MM.1S (cell line): ENCODE results near the gene HOXA13.

ENCODE experiments used
- DNase-seq: peaks from one replicate; pipeline ENCODE4 v3.0.0-alpha.2; 2015
- H2AFZ ChIP-seq: fragments of 300-600 bp; sonication (generic); 2 replicates; pipeline ENCODE4 v1.6.0; 2016; ENCODE audit warnings: antibody characterized with exemption, low read length
- H3F3A ChIP-seq: fragments of 300-600 bp; sonication (generic); 2 replicates; pipeline ENCODE4 v1.6.1; 2016; ENCODE audit warnings: mild to moderate bottlenecking, antibody characterized with exemption, low read length, moderate library complexity, mixed read lengths; ENCODE audit not compliant: insufficient read depth
- H3K27ac ChIP-seq: fragments of 300-600 bp; sonication (generic); 2 replicates; pipeline ENCODE4 v1.5.1; 2016; ENCODE audit warnings: mild to moderate bottlenecking, low read length
- H3K27me3 ChIP-seq: fragments of 300-600 bp; sonication (generic); replicated peaks from 2 replicates; pipeline ENCODE4 v1.6.0; 2016; ENCODE audit warnings: low read length; ENCODE audit not compliant: insufficient read depth
- H3K36me3 ChIP-seq: fragments of 300-600 bp; sonication (generic); replicated peaks from 2 replicates; pipeline ENCODE4 v1.6.1; 2016; ENCODE audit warnings: mild to moderate bottlenecking, low read length, mixed read lengths; ENCODE audit not compliant: insufficient read depth
- H3K4me1 ChIP-seq: fragments of 300-600 bp; sonication (generic); 2 replicates; pipeline ENCODE4 v1.6.1; 2016; ENCODE audit warnings: low read length, mixed read lengths
- H3K4me2 ChIP-seq: fragments of 300-600 bp; sonication (generic); 2 replicates; pipeline ENCODE4 v1.6.0; 2016; ENCODE audit warnings: low read depth, low read length
- H3K4me3 ChIP-seq: fragments of 300-600 bp; sonication (generic); 2 replicates; pipeline ENCODE4 v1.5.1; 2016; ENCODE audit warnings: low read length, mixed read lengths
- H3K79me2 ChIP-seq: fragments of 300-600 bp; sonication (generic); 2 replicates; pipeline ENCODE4 v1.6.1; 2016; ENCODE audit warnings: mixed run types, low read length, mixed read lengths
- H3K9ac ChIP-seq: fragments of 300-600 bp; sonication (generic); 2 replicates; pipeline ENCODE4 v1.6.1; 2016; ENCODE audit warnings: low read length, mixed read lengths
- H3K9me2 ChIP-seq: fragments of 300-600 bp; sonication (generic); replicated peaks from 2 replicates; pipeline ENCODE4 v1.6.1; 2016; ENCODE audit warnings: mild to moderate bottlenecking, low read length, mixed read lengths; ENCODE audit not compliant: insufficient read depth
- H3K9me3 ChIP-seq: fragments of 300-600 bp; sonication (generic); replicated peaks from 2 replicates; pipeline ENCODE4 v1.6.1; 2016; ENCODE audit warnings: mild to moderate bottlenecking, low read length, mixed read lengths; ENCODE audit not compliant: insufficient read depth
- H4K20me1 ChIP-seq: fragments of 300-600 bp; sonication (generic); 2 replicates; pipeline ENCODE4 v1.6.1; 2016; ENCODE audit warnings: mild to moderate bottlenecking, low read length, moderate library complexity, mixed read lengths; ENCODE audit not compliant: insufficient read depth
- EZH2 ChIP-seq: fragments of 300-600 bp; sonication (generic); optimal IDR thresholded peaks from 2 replicates; pipeline ENCODE3; 2017; ENCODE audit warnings: low read depth, mild to moderate bottlenecking, antibody characterized with exemption, low read length, mixed read lengths
- EZH2phosphoT487 ChIP-seq: fragments of 300-600 bp; sonication (generic); IDR thresholded peaks from 2 replicates; pipeline ENCODE4 v1.6.1; 2018; ENCODE audit warnings: antibody characterized with exemption, low read length
- TF ChIP-seq, protein P1 (sequence below): fragments of 300-600 bp; sonication (generic); IDR thresholded peaks from 2 replicates; pipeline ENCODE4 v1.5.1; 2016; ENCODE audit warnings: antibody characterized with exemption, low read length, mixed read lengths

The HOXA13 gene

GRCh38 chr7:27164045-27164366 is 35.9 kb downstream of the HOXA13 start:
- no peak overlapping the region for H3K4me2 ChIP-seq
- TF ChIP-seq EZH2phosphoT487 (no peak), EZH2 (no peak)
- TF ChIP-seq, protein P1, sequence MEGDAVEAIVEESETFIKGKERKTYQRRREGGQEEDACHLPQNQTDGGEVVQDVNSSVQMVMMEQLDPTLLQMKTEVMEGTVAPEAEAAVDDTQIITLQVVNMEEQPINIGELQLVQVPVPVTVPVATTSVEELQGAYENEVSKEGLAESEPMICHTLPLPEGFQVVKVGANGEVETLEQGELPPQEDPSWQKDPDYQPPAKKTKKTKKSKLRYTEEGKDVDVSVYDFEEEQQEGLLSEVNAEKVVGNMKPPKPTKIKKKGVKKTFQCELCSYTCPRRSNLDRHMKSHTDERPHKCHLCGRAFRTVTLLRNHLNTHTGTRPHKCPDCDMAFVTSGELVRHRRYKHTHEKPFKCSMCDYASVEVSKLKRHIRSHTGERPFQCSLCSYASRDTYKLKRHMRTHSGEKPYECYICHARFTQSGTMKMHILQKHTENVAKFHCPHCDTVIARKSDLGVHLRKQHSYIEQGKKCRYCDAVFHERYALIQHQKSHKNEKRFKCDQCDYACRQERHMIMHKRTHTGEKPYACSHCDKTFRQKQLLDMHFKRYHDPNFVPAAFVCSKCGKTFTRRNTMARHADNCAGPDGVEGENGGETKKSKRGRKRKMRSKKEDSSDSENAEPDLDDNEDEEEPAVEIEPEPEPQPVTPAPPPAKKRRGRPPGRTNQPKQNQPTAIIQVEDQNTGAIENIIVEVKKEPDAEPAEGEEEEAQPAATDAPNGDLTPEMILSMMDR, result no peak
- peaks cover 91% of the 10 kb centered on the region for H3K27me3 ChIP-seq
- H3K27ac ChIP-seq, result no peak overlapping the region
- no peak overlapping the region for H3K9ac ChIP-seq
- no peaks in the 10 kb centered on the region for H3F3A ChIP-seq
- H3K36me3 ChIP-seq, result no peaks in the 10 kb centered on the region
- H3K4me3 ChIP-seq, result no peak overlapping the region
- H4K20me1 ChIP-seq, result no peaks in the 10 kb centered on the region
- H3K9me2 ChIP-seq, result no peaks in the 10 kb centered on the region
- no peak overlapping the region for H2AFZ ChIP-seq
- no peaks in the 10 kb centered on the region for H3K9me3 ChIP-seq
- no peaks in the 10 kb centered on the region for H3K79me2 ChIP-seq
- 0 out of 2 replicates have a peak, but pooled peaks cover 4% of the 10 kb centered on the region for H3K4me1 ChIP-seq
- no peak for DNase-seq

- Histone ChIP-seq H3K79me2 (no peaks in the 10 kb centered on the region), H3K36me3 (no peaks in the 10 kb centered on the region), H3K9ac (no peak overlapping the region), H3K4me3 (no peak overlapping the region), H3F3A (no peaks in the 10 kb centered on the region), H4K20me1 (no peaks in the 10 kb centered on the region), H3K9me3 (no peaks in the 10 kb centered on the region), H3K27ac (no peak overlapping the region), H2AFZ (no peak overlapping the region), H3K4me2 (no peak overlapping the region), H3K27me3 (peaks cover 91% of the 10 kb centered on the region), H3K9me2 (no peaks in the 10 kb centered on the region), H3K4me1 (0 out of 2 replicates have a peak, but pooled peaks cover 4% of the 10 kb centered on the region)
- TF ChIP-seq EZH2 (no peak), EZH2phosphoT487 (no peak)
- TF ChIP-seq, protein P1, result no peak
- DNase-seq, result no peak
Measured at GRCh38 chr7:27163288-27164044, 36.4 kb downstream of the HOXA13 start.

DNA sequence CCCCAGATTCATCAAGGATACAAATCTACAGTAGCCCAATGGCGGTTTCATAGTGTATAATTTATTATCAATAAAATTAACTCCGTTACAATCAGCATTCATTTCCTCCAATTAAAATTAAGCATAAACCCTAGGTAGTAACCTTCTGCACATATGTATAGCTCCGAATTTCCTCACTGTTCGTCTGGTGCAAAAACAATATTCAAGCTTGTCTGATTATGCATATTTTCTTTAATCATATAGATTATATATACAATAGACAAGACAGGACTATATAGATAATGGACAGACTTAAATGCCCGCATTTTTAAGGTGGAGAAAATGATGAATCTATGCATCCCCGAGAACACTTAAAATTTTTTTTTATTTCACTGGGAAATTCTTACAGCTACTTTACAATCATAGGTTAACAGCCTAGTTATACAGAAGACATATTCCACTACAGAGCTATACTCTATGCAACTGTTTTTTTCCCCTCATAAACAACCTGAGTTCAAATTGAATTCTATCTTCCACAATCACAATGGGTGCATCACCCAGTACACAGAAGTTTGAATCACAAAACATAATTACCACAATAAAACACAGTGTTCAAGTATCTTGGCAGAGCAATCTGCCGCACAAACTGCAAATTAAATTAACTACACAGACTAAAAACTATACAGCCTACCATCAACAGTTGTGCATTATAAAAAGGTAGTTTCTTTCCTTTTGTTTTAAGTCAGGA is 37.2 kb downstream of the HOXA13 start:
- H3K79me2 ChIP-seq, result no peaks in the 10 kb centered on the region
- no peak overlapping the region for H3K27ac ChIP-seq
- TF ChIP-seq, protein P1, result no peak
- TF ChIP-seq EZH2 (no peak), EZH2phosphoT487 (no peak)
- no peaks in the 10 kb centered on the region for H3K9me3 ChIP-seq
- H2AFZ ChIP-seq, result no peak overlapping the region
- H3K4me3 ChIP-seq, result no peak overlapping the region
- H3K9ac ChIP-seq, result no peak overlapping the region
- H3K9me2 ChIP-seq, result no peaks in the 10 kb centered on the region
- H3F3A ChIP-seq, result no peaks in the 10 kb centered on the region
- H4K20me1 ChIP-seq, result no peaks in the 10 kb centered on the region
- H3K4me1 ChIP-seq, result 0 out of 2 replicates have a peak, but pooled peaks cover 4% of the 10 kb centered on the region
- H3K4me2 ChIP-seq, result no peak overlapping the region
- no peaks in the 10 kb centered on the region for H3K36me3 ChIP-seq
- DNase-seq, result no peak
- peaks cover 91% of the 10 kb centered on the region for H3K27me3 ChIP-seq
